GM12864 (cell line): Measurements from ENCODE around the gene DRG2.

Source experiments
- DNase-seq: peaks from one replicate; pipeline ENCODE4 v3.0.0-alpha.2; 2011; ENCODE audit warnings: low read depth
- H3K4me3 ChIP-seq: 2 replicates; pipeline ENCODE4 v1.5.1; 2011; ENCODE audit warnings: mild to moderate bottlenecking, low read depth, low read length, control low read depth
- TF ChIP-seq, protein P1 (sequence below): IDR thresholded peaks from 2 replicates; pipeline ENCODE4 v1.5.1; 2011; ENCODE audit warnings: low read depth, mild to moderate bottlenecking, moderate library complexity, low read length, control low read depth, inconsistent platforms; ENCODE audit errors: missing control alignments

DRG2 gene

DNA sequence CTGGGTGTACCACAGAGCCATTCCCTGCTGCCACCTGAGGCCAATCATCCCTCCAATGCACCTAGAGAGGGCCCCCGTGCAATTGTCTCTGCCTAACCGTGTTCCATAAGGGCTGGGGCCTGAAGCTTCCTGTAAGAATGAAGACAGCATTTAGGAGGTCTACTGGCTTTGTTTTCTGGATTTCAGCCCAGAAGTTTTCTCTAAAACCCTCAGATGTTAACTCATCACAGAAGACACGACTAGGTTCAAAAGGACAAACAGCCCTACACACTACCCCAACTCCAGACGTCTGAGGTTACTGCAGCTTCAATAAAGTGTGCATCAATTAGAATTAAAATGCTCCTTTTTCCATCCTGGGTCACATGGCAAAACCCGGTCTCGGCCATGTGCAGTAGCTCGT is 10.8 kb upstream of the DRG2 start:
- TF ChIP-seq, protein P1, sequence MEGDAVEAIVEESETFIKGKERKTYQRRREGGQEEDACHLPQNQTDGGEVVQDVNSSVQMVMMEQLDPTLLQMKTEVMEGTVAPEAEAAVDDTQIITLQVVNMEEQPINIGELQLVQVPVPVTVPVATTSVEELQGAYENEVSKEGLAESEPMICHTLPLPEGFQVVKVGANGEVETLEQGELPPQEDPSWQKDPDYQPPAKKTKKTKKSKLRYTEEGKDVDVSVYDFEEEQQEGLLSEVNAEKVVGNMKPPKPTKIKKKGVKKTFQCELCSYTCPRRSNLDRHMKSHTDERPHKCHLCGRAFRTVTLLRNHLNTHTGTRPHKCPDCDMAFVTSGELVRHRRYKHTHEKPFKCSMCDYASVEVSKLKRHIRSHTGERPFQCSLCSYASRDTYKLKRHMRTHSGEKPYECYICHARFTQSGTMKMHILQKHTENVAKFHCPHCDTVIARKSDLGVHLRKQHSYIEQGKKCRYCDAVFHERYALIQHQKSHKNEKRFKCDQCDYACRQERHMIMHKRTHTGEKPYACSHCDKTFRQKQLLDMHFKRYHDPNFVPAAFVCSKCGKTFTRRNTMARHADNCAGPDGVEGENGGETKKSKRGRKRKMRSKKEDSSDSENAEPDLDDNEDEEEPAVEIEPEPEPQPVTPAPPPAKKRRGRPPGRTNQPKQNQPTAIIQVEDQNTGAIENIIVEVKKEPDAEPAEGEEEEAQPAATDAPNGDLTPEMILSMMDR = no peak

DNA sequence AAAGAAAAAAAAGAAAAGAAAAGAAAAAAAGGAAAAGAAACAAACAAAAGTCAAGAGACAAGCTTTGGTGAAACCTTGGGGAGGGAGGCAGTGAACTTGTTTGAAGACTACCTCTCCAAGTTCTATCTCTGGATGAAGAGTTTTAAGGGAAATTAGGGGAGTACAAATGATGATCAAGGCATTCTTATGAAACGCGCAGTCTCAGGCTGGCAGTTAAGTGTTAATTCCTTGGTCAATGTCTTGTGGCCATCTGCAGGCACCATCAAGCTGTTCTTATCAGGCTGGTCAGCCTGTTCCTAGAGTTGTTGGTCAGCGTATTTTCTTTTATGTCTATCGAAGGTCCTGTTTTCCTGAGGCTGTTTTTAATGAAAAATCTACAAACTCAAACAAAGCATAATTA is 8.2 kb upstream of the DRG2 start:
- no peak overlapping the region for H3K4me3 ChIP-seq
- TF ChIP-seq, protein P1 = no peak
- DNase-seq = no peak

More for the DNA sequence above, 10.8 kb upstream of the DRG2 start:
- H3K4me3 ChIP-seq = no peak overlapping the region
- no peak for DNase-seq

DNA sequence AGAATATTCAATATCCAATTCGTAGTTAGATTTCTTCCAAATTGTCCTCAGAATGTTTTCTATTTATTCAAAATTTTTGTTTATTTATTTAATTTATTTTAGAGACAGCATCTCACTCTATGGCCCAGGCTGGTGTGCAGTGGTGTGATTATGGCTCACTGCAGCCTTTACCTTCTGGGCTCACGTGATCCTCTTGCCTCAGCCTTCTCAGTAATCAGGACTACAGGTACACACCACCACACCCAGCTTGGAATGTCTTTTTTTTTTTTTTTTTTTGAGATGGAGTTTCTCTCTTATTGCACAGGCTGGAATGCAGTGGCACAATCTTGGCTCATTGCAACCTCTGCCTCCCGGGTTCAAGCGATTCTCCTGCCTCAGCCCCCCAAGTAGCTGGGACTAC is 3.5 kb upstream of the DRG2 start:
- TF ChIP-seq, protein P1 = no peak
- DNase-seq = no peak
- no peak overlapping the region for H3K4me3 ChIP-seq

DNA sequence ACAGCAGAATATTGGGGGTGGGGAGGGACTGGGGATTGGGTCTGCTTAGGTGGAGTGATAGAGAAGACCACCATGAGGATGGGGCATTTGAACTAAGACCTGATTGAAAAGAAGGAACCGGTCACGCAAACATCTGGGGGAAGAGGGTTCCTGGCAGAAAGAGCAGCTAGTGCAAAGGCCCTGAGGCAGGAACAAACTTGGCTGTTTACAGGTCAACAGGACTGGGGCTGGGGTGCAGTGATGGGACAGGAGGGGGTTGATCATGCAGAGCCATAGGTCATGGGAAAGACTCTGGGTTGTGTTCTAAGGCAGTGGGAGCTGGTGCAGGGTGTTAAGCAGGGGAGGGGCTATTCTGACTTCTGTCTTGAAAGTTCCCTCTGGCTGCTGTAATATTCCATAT is 1.9 kb downstream of the DRG2 start:
- TF ChIP-seq, protein P1 = no peak
- DNase-seq = no peak
- H3K4me3 ChIP-seq = no peak overlapping the region

DNA sequence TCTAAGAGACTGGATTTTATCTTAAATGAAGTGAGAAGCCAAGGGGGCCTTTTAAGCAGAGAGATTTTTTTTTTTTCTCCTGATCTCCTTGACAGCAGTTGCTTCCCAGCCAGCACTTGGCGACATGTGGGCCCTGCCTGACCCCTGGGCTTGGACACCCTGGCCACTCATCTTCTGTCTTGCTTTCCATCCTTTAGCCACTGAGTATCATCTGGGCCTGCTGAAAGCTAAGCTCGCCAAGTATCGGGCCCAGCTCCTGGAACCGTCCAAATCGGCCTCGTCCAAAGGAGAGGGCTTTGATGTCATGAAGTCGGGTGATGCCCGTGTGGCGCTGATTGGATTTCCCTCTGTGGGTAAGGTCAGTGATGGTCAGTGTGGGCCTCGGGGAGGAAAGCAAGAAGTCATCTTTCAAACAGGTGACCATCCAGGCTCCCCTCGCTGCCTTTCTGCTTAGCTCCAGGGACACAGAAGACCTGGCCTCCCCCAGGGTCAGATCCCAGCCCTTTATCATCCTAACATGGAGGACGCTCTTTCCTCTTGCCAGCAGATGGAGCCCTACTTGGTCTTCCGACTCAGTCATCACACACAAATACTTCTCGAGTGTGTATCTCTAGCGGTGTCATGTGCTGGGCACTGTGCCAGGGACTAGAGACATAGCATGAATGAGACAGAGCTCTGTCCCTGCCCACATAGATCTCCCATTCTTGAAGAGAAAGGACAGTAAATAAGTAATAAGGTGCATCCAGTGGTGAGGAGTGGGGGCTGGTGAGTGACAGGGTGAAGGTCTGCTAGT is 6.1 kb downstream of the DRG2 start:
- no peak overlapping the region for H3K4me3 ChIP-seq
- TF ChIP-seq, protein P1 = peak; percentile 25
- no peak for DNase-seq

DNA sequence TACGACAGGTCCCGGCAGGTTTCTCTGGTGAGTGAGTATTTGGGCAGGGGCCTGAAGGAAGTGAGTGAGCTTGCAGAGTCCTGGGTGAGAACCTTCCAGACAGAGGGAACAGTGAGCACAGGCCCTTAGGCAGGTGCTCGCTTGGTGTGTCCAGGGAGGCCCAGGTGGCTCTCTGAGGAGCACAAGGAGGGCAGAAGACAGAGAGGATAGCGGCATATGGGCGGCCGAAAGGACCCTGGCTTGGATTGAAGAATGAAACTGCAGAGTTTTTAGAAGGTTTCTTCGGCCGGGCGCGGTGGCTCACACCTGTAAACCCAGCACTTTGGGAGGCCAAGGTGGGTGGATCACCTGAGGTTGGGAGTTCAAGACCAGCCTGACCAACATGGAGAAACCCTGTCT is 6.7 kb downstream of the DRG2 start:
- H3K4me3 ChIP-seq = no peak overlapping the region
- DNase-seq = no peak
- TF ChIP-seq, protein P1 = no peak

DNA sequence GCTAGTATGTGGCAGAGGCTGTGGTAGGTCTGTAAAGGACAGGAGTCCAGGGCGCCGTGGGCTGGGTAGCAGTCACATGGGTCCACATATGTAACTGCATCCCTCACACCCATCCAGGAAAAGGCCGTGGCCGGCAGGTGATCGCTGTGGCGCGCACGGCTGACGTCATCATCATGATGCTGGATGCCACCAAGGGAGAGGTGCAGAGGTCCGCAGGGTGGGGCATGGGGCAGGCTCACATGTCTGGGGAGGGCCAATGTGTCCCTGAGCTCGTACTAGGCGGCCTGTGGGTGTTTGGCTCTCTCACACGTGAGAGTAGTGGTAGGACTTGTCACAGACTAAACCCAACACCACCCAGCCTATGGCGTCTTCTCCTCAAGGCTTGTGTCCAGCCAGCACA is 11.8 kb downstream of the DRG2 start:
- no peak overlapping the region for H3K4me3 ChIP-seq
- TF ChIP-seq, protein P1 = no peak
- DNase-seq = no peak
